Measurements from ENCODE around the gene LCN1.

- TF ChIP-seq REST (IDR thresholded peaks at IDR 0.05; ENCODE audit: unreplicated experiment) (no peak), EZH2phosphoT487 (IDR thresholded peaks at IDR 0.05; ENCODE audit: unreplicated experiment) (no peak), CTCF (conservative IDR thresholded peaks at IDR 0.05; ENCODE audit: low read depth in 2 of 2) (no peak), CREB1 (CRISPR knock-in tag; IDR thresholded peaks at IDR 0.05; ENCODE audit: low read depth) (no peak), ZNF114 (CRISPR knock-in tag; IDR thresholded peaks at IDR 0.05) (no peak), STAT1 (IDR thresholded peaks at IDR 0.05; ENCODE audit: unreplicated experiment) (no peak)
These were observed 41.8 kb downstream of the LCN1 start for GRCh38 chr9:135563039-135563476.

All from GM23338 (cell line).